ENCODE data around the gene GPD2.
A peak's percentile ranks its signal among the peaks of the same experiment; 100 is the strongest.

Gene GPD2
- 126 to 277 (median 163) reads per million in 17 experiments for total RNA-seq

DNA sequence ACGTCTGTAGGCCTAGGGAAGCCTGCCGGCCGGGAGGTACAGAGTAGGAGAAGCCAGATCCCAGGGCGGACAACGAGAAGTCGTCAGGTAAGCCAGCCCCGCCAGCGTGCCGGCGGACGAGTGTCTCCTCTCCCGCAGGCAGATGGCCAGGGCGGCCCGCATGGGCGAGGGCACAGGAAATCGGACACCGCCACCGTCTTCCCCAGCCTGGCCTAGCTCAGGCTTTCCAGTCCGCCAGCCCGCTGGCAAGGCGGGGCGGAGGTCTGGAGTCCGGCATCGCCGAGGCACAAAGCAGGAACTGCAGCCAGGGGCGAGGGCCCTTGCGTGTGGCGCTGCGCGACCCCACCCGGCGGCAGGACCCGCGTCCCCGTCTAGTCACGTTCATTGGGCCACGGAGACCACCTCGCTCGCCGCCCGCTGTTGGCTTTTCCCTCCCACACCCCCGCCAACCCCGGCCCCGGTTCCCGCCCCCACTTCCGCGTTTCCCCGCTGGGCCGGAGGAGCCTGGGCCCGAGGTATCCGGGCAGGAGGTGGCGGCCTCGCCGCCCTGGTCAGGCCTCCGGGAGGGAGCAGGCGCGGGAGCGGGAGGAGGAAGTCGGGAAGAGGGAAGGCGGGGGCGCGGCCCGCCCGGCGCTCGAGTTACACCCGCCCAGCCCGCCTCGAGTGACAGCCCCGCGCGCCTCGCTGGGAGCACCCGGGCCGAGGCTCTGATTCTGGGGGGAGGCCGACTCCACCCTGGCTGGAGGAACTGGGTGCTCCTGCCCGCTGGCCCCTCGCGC lies at the start of gene GPD2:
GPD2 (plus strand) TSS at position 662 of the 779 bp plus-strand sequence. CDS start 39,727 bp downstream, outside the sequence.
- DNase-seq = peak; percentile 95 to 99 (median 98)

DNA sequence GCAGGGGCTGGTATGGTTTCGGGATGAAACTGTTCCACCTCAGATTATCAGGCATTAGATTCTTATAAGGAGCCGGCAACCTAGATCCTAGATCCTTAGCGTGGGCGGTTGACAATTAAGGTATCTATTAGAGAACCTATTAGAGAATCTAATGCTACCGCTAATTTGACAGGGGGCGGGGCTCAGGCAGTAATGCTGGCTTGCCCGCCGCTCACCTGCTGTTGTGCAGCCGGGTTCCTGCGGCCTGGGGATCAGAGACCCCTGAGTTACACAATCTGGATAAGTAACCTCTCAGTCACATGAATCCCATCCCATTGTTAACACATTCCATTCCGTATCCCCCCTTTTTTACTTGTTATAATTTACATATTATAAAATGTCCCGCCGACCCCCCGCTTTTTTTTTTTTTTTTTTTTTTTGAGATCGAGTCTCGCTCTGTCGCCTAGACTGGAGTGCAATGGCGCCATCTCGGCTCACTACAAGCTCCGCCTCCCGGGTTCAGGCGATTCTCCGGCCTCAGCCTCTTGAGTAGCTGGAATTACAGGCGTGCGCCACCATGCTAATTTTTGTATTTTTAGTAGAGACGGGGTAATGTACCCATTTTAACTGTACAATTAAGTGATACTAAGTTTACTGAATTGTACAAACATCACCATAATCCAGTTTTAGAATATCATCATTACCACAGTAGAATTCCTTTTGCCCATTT lies 42.0 kb upstream of the GPD2 start:
- no peak for DNase-seq

DNA sequence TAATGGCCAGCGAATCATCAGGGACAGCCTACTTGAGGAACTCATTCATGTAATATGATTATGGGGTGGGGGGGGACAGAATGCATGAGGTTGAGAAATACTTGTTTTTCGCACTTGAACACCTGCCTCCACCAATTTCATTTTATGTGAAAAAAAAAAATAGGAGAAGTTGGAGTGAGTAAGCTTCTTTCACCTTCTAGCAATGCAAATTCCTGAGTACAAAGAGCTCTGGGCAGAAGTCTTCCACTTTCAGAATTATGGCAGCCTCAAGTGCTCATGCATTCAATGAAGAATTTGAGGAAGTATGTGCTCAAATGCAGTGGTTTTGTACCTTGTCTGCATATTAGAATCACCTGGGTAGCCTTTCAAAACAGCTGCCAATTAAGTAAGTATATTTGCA lies 40.1 kb upstream of the GPD2 start:
- peak in 3 of 4 experiments; percentile 22 to 42 (median 29) for DNase-seq

DNA sequence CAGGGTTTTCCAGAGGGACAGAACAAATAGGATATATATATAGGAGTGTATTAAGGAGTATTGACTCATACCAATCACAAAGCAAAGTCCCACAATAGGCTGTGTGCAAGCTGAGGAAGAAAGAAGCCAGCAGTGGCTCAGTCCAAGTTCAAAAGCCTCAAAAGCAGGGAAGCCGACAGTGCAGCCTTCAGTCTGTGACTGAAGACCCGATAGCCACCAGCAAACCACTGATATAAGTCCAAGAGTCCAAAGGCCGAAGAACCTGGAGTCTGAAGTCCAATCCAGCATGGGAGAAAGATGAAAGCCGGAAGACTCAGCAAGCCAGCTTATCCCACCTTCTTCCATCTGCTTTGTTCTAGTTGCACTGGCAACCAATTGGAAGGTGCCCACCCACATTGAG lies 39.0 kb upstream of the GPD2 start:
- no peak for DNase-seq

DNA sequence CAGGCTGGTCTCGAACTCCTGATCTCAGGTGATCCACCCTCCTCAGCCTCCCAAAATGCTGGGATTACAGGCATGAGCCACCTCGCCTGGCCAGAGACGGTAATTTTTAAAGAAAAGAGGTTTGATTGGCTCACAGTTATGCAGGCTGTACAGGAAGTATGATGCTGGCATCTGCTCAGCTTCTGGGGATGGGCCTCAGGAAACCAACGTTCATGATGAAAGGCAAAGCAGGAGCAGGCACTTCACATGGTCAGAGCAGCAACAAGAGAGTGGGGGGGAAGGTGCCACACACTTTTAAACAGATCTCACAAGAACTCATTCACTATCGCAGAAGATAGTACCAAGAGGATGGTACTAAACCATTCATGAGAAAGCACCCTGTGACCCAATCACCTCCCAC lies 38.0 kb upstream of the GPD2 start:
- peak in 1 of 4 experiments; percentile 4 for DNase-seq

DNA sequence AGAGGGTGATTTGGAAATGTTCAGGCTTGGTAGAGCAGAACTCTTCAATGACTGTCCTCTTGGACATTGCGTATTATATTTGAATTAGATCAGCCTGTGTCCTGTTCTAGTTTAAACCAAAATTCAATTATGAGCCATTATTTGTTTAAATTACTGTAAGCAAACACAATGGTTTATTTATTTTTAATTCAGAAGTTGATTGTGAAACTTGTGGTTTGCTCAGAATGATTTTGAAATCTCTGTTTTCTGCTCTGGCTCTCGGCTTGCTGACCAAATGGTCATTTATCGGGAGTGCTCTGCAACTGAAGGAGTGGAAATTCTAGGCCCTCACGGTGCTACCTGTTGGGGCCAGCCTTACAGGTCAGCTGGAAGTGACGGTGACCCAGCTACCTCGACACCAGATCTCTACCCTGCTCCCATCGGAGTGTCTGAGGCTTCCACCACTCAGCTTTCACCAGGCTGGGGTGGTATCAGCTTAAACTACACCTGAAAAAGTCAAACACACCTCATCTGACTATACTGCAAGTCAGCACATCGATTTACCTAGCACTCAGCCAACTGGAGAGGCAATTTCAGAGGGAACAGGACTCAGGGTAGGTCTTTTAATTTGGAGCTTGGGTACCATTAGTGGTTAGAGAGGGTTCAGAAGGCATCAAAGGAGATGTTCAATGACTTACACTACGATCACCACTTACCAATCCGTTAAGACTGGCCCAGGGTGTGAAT lies 36.8 kb upstream of the GPD2 start:
- peak; percentile 16 to 64 (median 50) for DNase-seq

DNA sequence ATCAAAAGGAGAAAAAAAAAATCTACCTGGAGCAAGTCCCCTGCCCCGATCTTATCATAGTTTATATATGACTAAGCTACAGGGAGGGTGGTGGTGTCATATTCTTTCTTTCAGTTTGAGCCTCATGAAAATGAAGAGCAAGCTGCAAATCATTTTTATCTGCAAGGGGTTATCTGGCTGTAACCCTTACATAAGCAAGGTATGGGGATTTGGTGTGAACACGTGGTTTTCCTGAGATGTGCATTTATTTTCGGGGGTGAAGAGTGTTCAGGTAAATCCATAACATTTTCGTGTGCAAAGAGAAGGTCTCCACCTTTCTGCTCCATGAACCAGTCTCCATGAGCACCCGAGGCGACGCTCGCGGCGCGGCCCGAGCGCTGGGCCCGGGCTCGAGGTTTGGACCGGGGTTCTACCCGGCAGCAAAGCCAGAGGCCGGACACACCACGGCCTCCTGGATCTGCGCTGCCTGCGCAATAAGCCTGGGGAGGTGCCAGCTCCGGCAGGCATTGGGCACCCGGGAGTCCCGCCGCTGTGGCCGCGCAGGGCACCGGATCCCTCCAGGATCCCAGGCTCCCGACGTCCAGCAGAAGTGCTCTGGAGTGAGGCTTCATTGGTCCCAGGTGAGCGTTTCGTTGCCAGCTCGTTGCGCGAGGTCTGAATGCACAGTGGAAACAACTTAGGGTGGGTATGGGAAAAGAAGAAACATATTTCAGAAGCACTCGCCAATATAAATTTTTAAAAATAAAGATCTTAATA lies 36.1 kb upstream of the GPD2 start:
- peak; percentile 46 to 74 (median 64) for DNase-seq

DNA sequence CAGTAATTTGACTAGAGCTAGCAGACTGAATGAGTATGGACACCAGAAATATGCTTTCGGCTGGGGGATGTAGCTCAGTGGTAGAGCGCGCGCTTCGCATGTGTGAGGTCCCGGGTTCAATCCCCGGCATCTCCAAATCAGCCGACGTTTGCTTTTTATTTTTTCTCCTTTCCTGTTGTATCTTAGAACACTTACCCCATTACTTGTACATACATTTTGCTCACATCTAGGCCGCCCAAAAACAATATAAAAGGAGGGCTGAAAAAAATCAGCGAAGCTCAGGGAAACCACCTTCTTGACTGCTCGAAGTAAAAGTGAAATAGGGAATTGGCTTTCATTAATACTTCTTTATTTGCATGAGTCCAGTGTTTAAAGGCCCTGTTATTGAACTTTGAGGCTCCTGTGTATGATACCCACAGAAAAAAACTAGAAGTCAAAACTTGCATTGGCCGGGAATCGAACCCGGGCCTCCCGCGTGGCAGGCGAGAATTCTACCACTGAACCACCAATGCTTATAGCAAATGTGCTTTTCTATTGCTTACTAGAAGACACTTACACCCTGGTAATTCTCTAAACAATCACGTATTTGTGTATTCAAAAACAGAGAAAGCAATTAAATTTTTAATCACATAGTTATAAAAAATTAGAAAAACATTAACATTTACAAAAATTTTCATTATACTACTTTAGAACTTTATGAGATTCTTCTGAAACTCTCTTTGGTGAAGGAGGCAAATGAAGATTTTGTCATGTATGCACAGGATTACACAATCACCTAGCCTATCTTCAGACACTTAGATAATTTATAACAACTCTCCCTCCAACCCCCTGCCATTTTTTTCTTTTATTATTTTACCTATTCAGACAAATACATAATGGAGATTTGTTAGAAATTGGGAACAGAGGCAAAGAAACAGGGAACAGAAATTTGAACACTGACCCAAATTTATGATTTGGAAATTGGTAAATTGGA lies 35.2 kb upstream of the GPD2 start:
- DNase-seq = peak; percentile 78 to 89 (median 82)

DNA sequence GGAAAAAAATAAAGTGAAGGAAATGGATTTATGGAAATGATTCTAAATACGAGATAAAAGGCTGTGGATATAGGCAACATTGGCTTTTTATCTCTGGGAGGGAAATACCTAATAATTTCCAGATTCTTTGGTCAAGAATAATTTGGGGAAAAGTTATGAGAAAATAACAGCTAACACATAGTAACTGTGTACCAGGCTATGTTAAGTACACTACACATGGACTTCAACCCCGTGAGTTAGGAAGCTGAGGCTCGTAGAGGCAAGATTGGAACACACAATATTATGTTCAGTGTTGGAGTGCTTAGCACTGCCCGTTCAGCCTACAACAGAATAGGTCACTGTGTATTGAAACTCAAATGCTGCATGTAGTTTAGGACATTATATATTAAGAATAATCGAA lies 34.3 kb upstream of the GPD2 start:
- DNase-seq = no peak

DNA sequence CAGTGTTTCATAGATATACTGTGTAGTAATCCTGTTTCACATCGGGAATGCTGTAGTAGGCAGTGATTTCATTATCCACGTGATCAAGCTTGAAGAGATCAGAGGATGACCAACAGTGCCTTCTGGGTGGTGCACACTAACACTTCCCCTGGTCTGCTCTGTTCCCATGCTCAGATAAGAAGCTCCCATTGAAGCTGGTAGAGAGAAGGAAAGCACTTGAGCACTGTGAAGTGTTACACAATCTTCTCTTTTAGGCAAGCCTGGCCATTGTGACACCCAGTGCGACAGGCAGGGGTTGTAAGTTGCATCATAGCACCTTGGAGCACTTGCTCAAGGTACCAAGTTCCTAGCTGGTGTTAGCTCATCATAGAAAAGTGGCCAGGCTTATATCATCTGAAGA lies 30.6 kb upstream of the GPD2 start:
- peak; percentile 89 to 98 (median 92) for DNase-seq

DNA sequence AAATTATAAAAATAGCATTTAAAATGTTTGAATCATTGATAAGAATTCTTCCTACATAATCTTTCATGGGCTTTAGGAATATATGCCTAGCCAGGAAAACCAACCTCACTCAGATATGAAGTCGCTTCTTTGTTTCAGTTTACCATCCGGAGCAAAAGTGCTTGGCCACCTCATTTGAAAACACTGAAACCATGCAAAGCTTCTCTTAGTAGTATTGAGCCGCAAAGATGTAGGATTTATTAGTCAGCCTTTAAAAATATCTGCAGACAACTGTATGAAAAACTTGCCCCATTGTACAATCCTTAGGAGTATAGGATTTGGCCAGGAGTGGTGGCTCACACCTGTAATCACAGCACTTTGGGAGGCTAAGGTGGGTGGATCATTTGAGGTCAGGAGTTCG lies 24.3 kb upstream of the GPD2 start:
- no peak for DNase-seq

DNA sequence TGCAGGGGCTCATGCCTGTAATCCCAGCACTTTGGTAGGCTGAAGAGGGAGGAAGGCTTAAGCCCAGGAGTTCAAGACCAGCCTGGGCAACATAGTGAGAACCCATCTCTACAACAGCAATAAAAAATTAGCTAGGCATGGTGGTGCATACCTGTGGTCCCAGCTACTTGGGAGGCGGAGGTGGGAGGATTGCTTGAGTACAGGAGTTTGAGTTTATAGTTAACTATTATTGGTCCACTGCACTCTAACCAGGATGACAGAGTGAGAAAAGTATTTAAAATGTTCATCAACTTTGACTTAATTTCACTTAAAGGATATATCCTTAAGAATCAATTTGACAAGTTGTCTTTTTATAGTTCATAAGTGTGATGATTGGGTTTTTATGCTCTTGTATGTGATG lies 14.3 kb upstream of the GPD2 start:
- DNase-seq = no peak

DNA sequence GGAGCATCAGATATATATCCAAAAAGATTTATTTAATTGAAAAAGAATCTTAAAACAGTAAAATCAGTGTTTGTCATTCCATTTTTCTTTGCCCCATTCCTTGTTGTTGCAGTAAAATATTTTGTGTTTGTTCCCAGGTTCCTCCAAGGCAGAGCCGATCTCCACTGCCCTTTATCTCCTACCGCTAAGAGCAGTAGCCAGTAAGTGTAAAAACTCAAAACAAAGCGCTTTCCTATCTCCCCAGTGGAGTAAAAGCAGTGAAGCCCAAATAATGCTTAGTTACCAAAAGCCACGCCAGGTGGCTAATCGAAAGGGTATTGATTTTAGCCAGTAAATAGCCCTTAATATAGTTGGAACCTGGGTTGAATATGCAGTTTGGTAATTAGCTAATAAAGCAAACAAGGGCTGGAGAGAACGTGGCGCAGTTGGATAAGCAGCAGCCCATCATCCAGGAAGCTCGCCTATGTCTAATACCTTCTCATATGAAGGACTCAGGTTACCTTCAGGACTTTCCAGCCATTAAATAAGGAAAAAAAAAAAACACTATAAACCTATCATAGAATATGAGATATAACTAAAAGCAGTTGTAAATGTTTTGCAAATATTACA lies 12.4 kb upstream of the GPD2 start:
- DNase-seq = no peak

DNA sequence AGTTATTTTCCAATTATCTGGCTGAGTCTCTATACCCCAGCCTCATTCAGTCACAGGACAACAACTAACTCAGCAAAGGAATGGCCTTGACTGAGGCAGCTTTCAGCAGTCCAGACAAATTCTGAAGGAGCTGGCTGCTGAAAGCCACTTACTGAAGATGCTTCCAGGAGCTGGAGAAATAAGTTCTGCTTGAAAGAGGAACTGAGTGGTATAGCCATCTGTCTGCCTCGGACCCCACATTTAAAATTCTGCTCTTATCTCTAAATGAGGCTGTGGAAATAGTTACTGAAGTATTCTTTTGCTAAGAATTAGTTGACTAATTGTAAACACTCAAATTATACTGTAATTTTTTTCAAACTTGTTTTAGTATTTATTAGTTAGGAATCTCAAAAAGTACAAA lies 9.1 kb upstream of the GPD2 start:
- DNase-seq = peak in 3 of 4 experiments; percentile 5 to 27 (median 10)

DNA sequence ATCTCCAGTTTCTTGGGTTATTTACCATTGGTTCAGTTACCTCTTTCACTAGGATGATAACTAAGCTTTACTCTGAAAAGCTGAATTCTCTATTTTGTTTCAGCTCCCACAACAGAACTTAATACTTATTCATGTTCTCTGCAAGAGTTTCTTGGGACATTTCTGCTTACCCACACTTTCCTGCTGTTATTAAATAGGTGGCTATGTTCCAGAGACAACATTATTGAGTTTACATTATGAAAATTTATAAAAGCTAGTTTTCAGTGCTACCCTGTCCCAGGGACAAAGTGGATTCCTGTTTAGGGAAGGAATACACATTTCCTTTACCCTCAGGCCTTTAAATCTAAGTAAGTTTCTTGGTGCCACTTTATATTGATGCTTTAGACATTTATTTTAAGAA lies 7.0 kb upstream of the GPD2 start:
- DNase-seq = no peak

DNA sequence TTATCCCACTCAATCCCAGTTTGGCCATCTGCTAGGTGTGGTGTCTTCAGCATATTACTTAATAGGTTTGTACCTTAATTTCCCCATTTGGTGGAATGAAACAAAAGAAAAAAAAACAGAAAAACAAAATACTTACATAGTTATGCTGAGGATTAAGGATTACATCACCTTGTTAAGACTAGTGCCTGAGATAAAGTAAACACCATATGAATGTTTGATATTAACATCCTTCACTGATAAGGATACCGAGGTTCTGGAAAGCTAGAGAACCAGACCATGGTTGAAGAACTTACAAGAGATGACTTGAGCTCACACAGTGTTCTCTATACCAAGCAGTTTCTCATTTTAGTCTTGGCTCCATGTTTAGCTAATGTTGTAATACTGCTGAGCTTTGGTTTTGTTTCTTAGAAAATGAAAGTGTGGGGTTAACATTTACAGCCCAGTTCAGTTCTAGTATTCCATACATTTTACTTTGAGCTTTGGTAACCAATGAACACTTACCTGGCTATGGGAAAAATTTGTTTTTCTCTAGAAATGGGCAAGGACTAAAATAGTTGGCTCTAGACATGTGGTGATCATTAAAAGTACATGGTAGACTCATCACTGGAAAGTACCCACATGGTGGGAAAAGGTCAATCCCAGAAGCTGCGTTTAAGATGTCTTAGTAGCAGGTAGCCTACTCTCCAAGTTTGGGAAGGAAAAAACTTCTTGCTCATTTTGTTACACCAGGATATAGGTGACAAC lies 5.8 kb upstream of the GPD2 start:
- DNase-seq = peak in 2 of 4 experiments; percentile 16 to 41

DNA sequence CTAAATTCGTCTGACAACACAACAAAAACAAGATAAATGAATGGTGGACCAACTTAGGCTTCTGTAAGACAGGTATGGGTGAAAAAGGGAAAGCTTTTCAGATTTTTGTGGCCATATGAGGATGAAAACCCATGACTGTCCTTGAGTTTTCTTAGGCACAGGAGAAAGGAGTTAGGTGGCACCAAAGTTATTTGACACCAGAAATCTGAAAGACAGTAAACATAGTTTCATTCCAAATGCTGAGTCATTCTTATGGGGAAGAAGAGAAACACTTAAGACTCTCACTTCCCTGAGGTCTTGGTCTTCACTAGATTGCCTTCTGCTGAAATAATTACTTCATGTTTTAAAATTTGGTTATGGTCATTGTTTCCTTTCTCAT lies 5.2 kb upstream of the GPD2 start:
- DNase-seq = peak; percentile 21 to 81 (median 54)

DNA sequence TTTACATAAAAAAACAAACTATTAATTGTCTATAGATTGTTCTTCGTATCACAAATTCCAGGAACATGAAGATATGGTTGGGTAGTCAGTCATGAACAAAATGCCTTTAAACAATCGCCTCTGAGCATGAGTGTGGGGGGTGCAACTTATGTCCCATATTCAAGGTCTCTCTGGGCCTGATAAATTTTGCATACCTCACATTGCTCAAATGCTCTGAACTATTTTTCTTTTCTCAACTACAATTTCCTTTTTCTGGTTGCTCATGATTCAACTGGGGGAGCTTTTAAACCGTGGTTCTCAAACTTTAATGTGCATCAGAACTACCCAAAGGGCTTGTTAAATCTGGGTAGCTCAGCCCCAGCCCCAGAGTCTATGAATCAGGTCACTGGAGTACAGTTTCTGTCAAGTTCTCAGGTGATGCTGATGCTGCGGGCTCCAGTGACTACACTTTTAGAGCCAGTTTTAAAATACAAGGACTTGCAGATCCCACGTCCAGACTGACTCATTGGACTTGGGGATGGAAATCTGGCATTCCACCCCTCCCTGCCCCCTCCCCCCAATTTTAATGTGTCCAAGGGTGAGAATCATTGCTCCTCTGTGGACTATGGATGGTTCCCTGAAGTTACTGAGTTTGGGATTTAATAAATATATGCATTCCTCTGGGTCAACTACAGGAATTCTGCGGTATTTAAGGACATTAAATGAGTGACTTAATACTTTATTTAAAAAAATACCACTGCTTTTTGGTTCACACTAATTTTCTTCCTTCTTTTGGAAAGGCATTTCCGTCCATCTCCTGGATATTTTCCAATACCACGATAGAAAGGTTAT lies 1.5 kb upstream of the GPD2 start:
- no peak for DNase-seq

DNA sequence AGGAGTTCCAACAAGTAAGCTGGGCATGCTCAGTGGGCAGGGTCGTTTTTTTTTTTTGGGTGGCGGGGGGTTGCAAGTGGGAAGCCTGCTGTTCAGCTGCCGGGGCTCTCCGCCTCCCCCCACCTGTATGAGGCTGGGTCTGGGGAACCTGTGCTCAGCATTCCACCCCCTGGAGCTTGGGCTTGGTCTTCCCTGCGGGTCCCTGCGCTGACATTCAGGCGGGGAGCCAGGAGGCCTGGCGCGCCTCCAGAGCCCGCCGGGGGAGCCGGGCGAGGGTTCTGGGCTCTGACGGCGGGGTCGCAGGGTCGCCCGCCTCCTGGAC lies 822 bp upstream of the GPD2 start:
- DNase-seq = no peak
